IMR-90 (cell line): ENCODE results near the gene HCK. TPM values are rescaled to one million over a fixed set of nuclear protein-coding genes. Genes with fewer than 3 reads are reported as not detected.

Experiments
- ATAC-seq: fragments of 200-7000 bp; cut with Tn5 transposase; 2 replicates; pipeline ENCODE4 v1.9.1; 2020; ENCODE audit warnings: low read depth, mild to moderate bottlenecking, moderate library complexity
- BruUV-seq: library from RNA; stranded (reverse); fragments of 400-500 nt; replicated peaks from 2 replicates; lab custom pipeline; 2021; lab: Mats Ljungman, UMichigan
- CTCF ChIA-PET: fragments of 300-600 bp; formaldehyde crosslinking; extraction: SDS; loops from one replicate; lab custom pipeline; 2021; ENCODE audit warnings: antibody characterized with exemption; lab: Yijun Ruan, JAX
- POLR2A ChIA-PET: fragments of 300-600 bp; sonication (Branson Sonifier 250); formaldehyde crosslinking; loops from one replicate; lab custom pipeline; 2022; ENCODE audit warnings: antibody characterized with exemption; ENCODE audit not compliant: unreplicated experiment; lab: Charles Lee
- DNase-seq: peaks from one replicate; pipeline ENCODE4 v3.0.0; 2013
- H2AFZ ChIP-seq: replicated peaks from 2 replicates; pipeline ENCODE3; 2013; ENCODE audit warnings: low read length, mild to moderate bottlenecking; ENCODE audit not compliant: poor library complexity
- H2AK5ac ChIP-seq: 2 replicates; pipeline ENCODE4 v1.6.1; 2013; ENCODE audit warnings: low read depth, low read length, inconsistent platforms
- H2AK9ac ChIP-seq: replicated peaks from 2 replicates; pipeline ENCODE3; 2013; ENCODE audit warnings: mild to moderate bottlenecking, low read depth, low read length, moderate library complexity; ENCODE audit not compliant: poor library complexity
- H2BK120ac ChIP-seq: 2 replicates; pipeline ENCODE4 v1.6.1; 2013; ENCODE audit warnings: low read depth, low read length, inconsistent platforms
- H2BK15ac ChIP-seq: 3 replicates; pipeline ENCODE4 v1.6.1; 2013; ENCODE audit warnings: low read depth, low read length, inconsistent platforms
- H2BK20ac ChIP-seq: 2 replicates; pipeline ENCODE4 v1.6.1; 2013; ENCODE audit warnings: low read depth, mild to moderate bottlenecking, inconsistent platforms, low read length, moderate library complexity
- H2BK5ac ChIP-seq: 2 replicates; pipeline ENCODE4 v1.6.1; 2013; ENCODE audit warnings: mild to moderate bottlenecking, low read depth, low read length, inconsistent platforms; ENCODE audit not compliant: poor library complexity, severe bottlenecking
- H3K14ac ChIP-seq: replicated peaks from 2 replicates; pipeline ENCODE4 v1.6.1; 2013; ENCODE audit warnings: low read depth, low read length, inconsistent platforms
- H3K18ac ChIP-seq: 2 replicates; pipeline ENCODE4 v1.6.1; 2013; ENCODE audit warnings: low read depth, low read length, control low read depth
- H3K23ac ChIP-seq: 2 replicates; pipeline ENCODE4 v1.6.1; 2013; ENCODE audit warnings: low read depth, low read length, inconsistent platforms
- H3K27ac ChIP-seq: 2 replicates; pipeline ENCODE4 v1.5.1; 2013; ENCODE audit warnings: mild to moderate bottlenecking, control low read depth, low read length; ENCODE audit not compliant: insufficient read depth
- H3K27me3 ChIP-seq: 2 replicates; pipeline ENCODE4 v1.6.1; 2013; ENCODE audit warnings: low read length; ENCODE audit not compliant: control insufficient read depth, insufficient read depth
- H3K36me3 ChIP-seq: 2 replicates; pipeline ENCODE4 v1.6.1; 2013; ENCODE audit warnings: low read length, mixed read lengths; ENCODE audit not compliant: control insufficient read depth, insufficient read depth
- H3K4ac ChIP-seq: 2 replicates; pipeline ENCODE4 v1.6.1; 2013; ENCODE audit warnings: low read depth, low read length, inconsistent platforms
- H3K4me1 ChIP-seq: 2 replicates; pipeline ENCODE4 v1.6.1; 2013; ENCODE audit warnings: low read length, mixed read lengths; ENCODE audit not compliant: control insufficient read depth, insufficient read depth
- H3K4me2 ChIP-seq: 2 replicates; pipeline ENCODE4 v1.6.1; 2013; ENCODE audit warnings: low read depth, mild to moderate bottlenecking, control low read depth, low read length, moderate library complexity
- H3K4me3 ChIP-seq: 2 replicates; pipeline ENCODE4 v1.5.1; 2013; ENCODE audit warnings: low read depth, mild to moderate bottlenecking, control low read depth, low read length, moderate library complexity; ENCODE audit not compliant: insufficient read depth
- H3K56ac ChIP-seq: 2 replicates; pipeline ENCODE4 v1.6.1; 2013; ENCODE audit warnings: low read length, inconsistent platforms; ENCODE audit not compliant: insufficient read depth; ENCODE audit errors: extremely low read depth
- H3K79me1 ChIP-seq, 2 experiments: 2 replicates each; pipeline ENCODE4 v1.6.1; 2013; ENCODE audit warnings: low read length in 2 of 2, inconsistent platforms in 1 of 2, low read depth in 1 of 2
- H3K9ac ChIP-seq: 2 replicates; pipeline ENCODE4 v1.6.1; 2013; ENCODE audit warnings: low read depth, low read length, control low read depth
- H3K9me1 ChIP-seq: 2 replicates; pipeline ENCODE4 v1.6.1; 2013; ENCODE audit warnings: low read length, inconsistent platforms; ENCODE audit not compliant: insufficient read depth
- H3K9me3 ChIP-seq: 2 replicates; pipeline ENCODE4 v1.6.1; 2013; ENCODE audit warnings: low read length; ENCODE audit not compliant: control insufficient read depth, insufficient read depth
- H4K20me1 ChIP-seq: 2 replicates; pipeline ENCODE4 v1.6.1; 2013; ENCODE audit warnings: low read length, inconsistent platforms; ENCODE audit not compliant: insufficient read depth
- H4K5ac ChIP-seq: 2 replicates; pipeline ENCODE4 v1.6.1; 2013; ENCODE audit warnings: mild to moderate bottlenecking, low read depth, low read length, control low read depth
- H4K8ac ChIP-seq, 2 experiments: 2 replicates each; pipeline ENCODE4 v1.6.1; 2013; ENCODE audit warnings: low read depth in 2 of 2, low read length in 2 of 2, control low read depth in 1 of 2, inconsistent platforms in 1 of 2
- H4K91ac ChIP-seq: 2 replicates; pipeline ENCODE4 v1.6.1; 2013; ENCODE audit warnings: low read depth, low read length, inconsistent platforms; ENCODE audit not compliant: insufficient read depth
- CEBPB ChIP-seq: IDR thresholded peaks from 2 replicates; pipeline ENCODE4 v1.6.1; 2012; ENCODE audit warnings: low read depth, low read length, improper control_type of control experiment
- MAFK ChIP-seq: IDR thresholded peaks from 2 replicates; pipeline ENCODE4 v1.6.1; 2012; ENCODE audit warnings: low read depth, low read length, improper control_type of control experiment
- POLR2A ChIP-seq: IDR thresholded peaks from 2 replicates; pipeline ENCODE4 v1.6.1; 2012; ENCODE audit warnings: mild to moderate bottlenecking, low read depth, low read length
- RCOR1 ChIP-seq: IDR thresholded peaks from 2 replicates; pipeline ENCODE4 v1.6.1; 2012; ENCODE audit warnings: mild to moderate bottlenecking, low read length, improper control_type of control experiment; ENCODE audit not compliant: insufficient replicate concordance
- RFX5 ChIP-seq: IDR thresholded peaks from 2 replicates; pipeline ENCODE4 v1.8.0; 2012; ENCODE audit warnings: low read depth, mild to moderate bottlenecking, low read length, moderate library complexity
- WGBS, 2 experiments: methylation state at CpG; one replicate each; pipeline versions ENCODE4 v1.1.5 to v1.1.7; 2013; ENCODE audit warnings: missing lambda C conversion rate in 2 of 2; ENCODE audit not compliant: insufficient read length in 1 of 2; ENCODE audit errors: extremely low coverage in 2 of 2; 5-methylcytosine and 5-hydroxymethylcytosine counted together
- dilution Hi-C: fragments of 300-500 bp; cut with HindIII; formaldehyde crosslinking; loops from one replicate; pipeline ENCODE4 v1.14.3; 2018; ENCODE audit warnings: low sequenced_read_pairs; ENCODE audit not compliant: unreplicated experiment
- in situ Hi-C: fragments of 300-500 bp; cut with MboI; formaldehyde crosslinking; loops from 3 replicates; pipeline ENCODE4 v1.14.3; 2019; ENCODE audit warnings: low sequenced_read_pairs, inconsistent platforms, mixed read lengths
- intact Hi-C: fragments of 100-400 bp; cut with micrococcal nuclease; formaldehyde crosslinking; loops from 2 replicates; pipeline ENCODE4 v1.10.0; 2022
- polyA plus RNA-seq, 3 experiments: library from polyadenylated mRNA; depleted of rRNA; stranded (reverse); fragments of >200 nt; gene quantifications; 2 replicates each; pipeline ENCODE4 v1.2.3, GENCODE V29; 2012; ENCODE audit warnings: low replicate concordance in 1 of 3
- total RNA-seq: library from RNA; depleted of rRNA; stranded (reverse); fragments of >200 nt; gene quantifications from 2 replicates; pipeline ENCODE4 v1.2.3, GENCODE V29; 2012
- TF ChIP-seq, protein P1 (sequence below): conservative IDR thresholded peaks from 2 replicates; pipeline ENCODE4 v1.5.1; 2012; ENCODE audit warnings: mild to moderate bottlenecking, low read depth, low read length, improper control_type of control experiment
- TF ChIP-seq, protein P2 (sequence below): fragments of 150-350 bp; IDR thresholded peaks from 2 replicates; pipeline ENCODE4 v1.6.1; 2016; ENCODE audit warnings: low read depth, mild to moderate bottlenecking, low read length, moderate library complexity, borderline replicate concordance

Gene HCK
- total and polyA plus RNA-seq, 2 of the 4 experiments (the other 2 are of a cell fraction): not detected

DNA sequence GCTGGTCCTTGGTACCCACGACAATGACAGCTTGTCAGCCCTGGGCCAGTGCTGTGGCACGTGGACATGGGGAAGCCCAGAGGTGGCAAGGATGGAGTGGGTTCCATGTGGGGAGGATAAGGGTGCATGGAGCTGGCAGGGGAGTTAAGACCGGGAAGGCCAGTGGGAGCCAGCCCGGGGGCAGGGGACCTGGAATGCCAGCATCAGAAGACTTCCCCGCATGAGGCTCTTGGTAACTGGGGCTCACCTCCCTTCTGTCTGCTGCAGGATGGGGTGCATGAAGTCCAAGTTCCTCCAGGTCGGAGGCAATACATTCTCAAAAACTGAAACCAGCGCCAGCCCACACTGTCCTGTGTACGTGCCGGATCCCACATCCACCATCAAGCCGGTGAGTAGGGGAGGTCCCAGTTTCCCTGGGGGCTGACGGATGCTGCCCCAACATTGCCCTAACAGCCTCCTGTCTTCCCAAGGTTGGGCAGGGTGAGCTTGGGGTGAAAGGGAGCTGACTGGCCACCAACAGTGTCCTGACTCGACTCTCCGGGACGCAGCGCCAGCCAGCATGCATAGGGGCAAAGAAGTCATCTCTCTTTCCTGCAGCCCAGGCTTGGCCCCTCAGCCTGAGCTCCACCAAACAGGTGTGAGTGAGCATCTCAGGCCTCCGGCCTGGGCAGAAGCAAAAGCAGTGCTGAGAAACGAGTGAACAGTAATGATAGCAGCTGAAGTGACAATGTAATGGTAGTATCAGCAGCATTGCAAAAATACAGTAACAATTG lies 19.5 kb downstream of the HCK start:
- Histone ChIP-seq H2BK15ac (no peak overlapping the region), H3K23ac (no peak overlapping the region), H3K9me3 (no peaks in the 10 kb centered on the region), H3K79me1 (no peaks in the 10 kb centered on the region), H2AFZ (peak overlapping the region; percentile 70), H2BK20ac (no peak overlapping the region), H4K5ac (no peak overlapping the region), H3K4ac (peak overlapping the region; percentile 13; the same call in 1 of the 2 replicates), H4K8ac (no peak overlapping the region), H3K4me3 (no peak overlapping the region), H3K36me3 (no peaks in the 10 kb centered on the region), H2AK5ac (no peak overlapping the region), H3K27me3 (peaks cover 25% of the 10 kb centered on the region), H3K9me1 (peaks cover 15% of the 10 kb centered on the region), H3K56ac (no peak overlapping the region), H2BK5ac (no peak overlapping the region), H4K20me1 (peaks cover 9% of the 10 kb centered on the region; the same call in 1 of the 2 replicates), H3K27ac (no peak overlapping the region), H3K4me2 (no peak overlapping the region), H2BK120ac (peak overlapping the region; percentile 17; the same call in 1 of the 2 replicates), H3K18ac (no peak overlapping the region), H4K91ac (no peak overlapping the region; the same call in 1 of the 2 replicates), H2AK9ac (no peak overlapping the region), H3K4me1 (peaks cover 10% of the 10 kb centered on the region), H3K9ac (no peak overlapping the region), H3K14ac (no peak overlapping the region)
- ATAC-seq (no peak), DNase-seq (no peak)
- WGBS, 2 experiments: 76% methylated on average over 5 of the region's 17 CpGs; no CpG with 5 or more reads in 1 of the 2 experiments
- ChIA-PET POLR2A (no interaction called here), CTCF (interaction anchor here (1.1 kb wide), 1 partner anchor 8 kb away, joined by 3 read pairs; no protein-coding TSS in a partner anchor)
- dilution Hi-C loops (no loop called here), in situ Hi-C loops (no loop called here), intact Hi-C loops (no loop called here)
- no TSS peak for BruUV-seq
- TF ChIP-seq POLR2A (no peak), CEBPB (no peak), MAFK (no peak), RCOR1 (no peak), RFX5 (no peak)
- TF ChIP-seq, protein P1, sequence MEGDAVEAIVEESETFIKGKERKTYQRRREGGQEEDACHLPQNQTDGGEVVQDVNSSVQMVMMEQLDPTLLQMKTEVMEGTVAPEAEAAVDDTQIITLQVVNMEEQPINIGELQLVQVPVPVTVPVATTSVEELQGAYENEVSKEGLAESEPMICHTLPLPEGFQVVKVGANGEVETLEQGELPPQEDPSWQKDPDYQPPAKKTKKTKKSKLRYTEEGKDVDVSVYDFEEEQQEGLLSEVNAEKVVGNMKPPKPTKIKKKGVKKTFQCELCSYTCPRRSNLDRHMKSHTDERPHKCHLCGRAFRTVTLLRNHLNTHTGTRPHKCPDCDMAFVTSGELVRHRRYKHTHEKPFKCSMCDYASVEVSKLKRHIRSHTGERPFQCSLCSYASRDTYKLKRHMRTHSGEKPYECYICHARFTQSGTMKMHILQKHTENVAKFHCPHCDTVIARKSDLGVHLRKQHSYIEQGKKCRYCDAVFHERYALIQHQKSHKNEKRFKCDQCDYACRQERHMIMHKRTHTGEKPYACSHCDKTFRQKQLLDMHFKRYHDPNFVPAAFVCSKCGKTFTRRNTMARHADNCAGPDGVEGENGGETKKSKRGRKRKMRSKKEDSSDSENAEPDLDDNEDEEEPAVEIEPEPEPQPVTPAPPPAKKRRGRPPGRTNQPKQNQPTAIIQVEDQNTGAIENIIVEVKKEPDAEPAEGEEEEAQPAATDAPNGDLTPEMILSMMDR: no peak
- TF ChIP-seq, protein P2, sequence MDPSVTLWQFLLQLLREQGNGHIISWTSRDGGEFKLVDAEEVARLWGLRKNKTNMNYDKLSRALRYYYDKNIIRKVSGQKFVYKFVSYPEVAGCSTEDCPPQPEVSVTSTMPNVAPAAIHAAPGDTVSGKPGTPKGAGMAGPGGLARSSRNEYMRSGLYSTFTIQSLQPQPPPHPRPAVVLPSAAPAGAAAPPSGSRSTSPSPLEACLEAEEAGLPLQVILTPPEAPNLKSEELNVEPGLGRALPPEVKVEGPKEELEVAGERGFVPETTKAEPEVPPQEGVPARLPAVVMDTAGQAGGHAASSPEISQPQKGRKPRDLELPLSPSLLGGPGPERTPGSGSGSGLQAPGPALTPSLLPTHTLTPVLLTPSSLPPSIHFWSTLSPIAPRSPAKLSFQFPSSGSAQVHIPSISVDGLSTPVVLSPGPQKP: no peak
